DOHH2 (cell line): Measurements from ENCODE around the gene RALGAPB.

ENCODE experiments used
- H3F3A ChIP-seq: fragments of 200-600 bp; sonication (generic), shearing (Covaris generic); 2 replicates; pipeline ENCODE4 v1.6.0; 2016; ENCODE audit warnings: antibody characterized with exemption, mild to moderate bottlenecking; ENCODE audit not compliant: control insufficient read depth, insufficient read depth
- H3K27ac ChIP-seq: fragments of 200-600 bp; sonication (generic); 2 replicates; pipeline ENCODE4 v1.5.1; 2014; ENCODE audit warnings: low read depth, mild to moderate bottlenecking, low read length, moderate library complexity
- H3K27me3 ChIP-seq: fragments of 200-600 bp; sonication (generic); 2 replicates; pipeline ENCODE4 v1.6.1; 2014; ENCODE audit warnings: mild to moderate bottlenecking, low read length, mixed read lengths; ENCODE audit not compliant: control insufficient read depth
- H3K36me3 ChIP-seq: fragments of 200-600 bp; sonication (generic); 2 replicates; pipeline ENCODE4 v1.6.1; 2014; ENCODE audit warnings: mild to moderate bottlenecking, low read length, moderate library complexity, mixed read lengths; ENCODE audit not compliant: control insufficient read depth
- H3K4me1 ChIP-seq: fragments of 200-600 bp; sonication (generic); 2 replicates; pipeline ENCODE4 v1.6.1; 2014; ENCODE audit warnings: mild to moderate bottlenecking, low read length, mixed read lengths; ENCODE audit not compliant: control insufficient read depth
- H3K4me2 ChIP-seq: fragments of 200-600 bp; sonication (generic); 2 replicates; pipeline ENCODE4 v1.6.0; 2014; ENCODE audit warnings: mild to moderate bottlenecking, low read length, moderate library complexity
- H3K4me3 ChIP-seq: fragments of 200-600 bp; sonication (generic); 2 replicates; pipeline ENCODE4 v1.5.1; 2014; ENCODE audit warnings: mild to moderate bottlenecking, low read length, mixed read lengths
- H3K79me2 ChIP-seq: fragments of 200-600 bp; sonication (generic); 2 replicates; pipeline ENCODE4 v1.6.1; 2014; ENCODE audit warnings: mild to moderate bottlenecking, low read length, mixed read lengths; ENCODE audit not compliant: control insufficient read depth
- H3K9me2 ChIP-seq: fragments of 200-600 bp; sonication (generic); replicated peaks from 2 replicates; pipeline ENCODE4 v1.6.1; 2014; ENCODE audit warnings: mild to moderate bottlenecking, low read length, mixed read lengths; ENCODE audit not compliant: control insufficient read depth
- H3K9me3 ChIP-seq: fragments of 200-600 bp; sonication (generic); 2 replicates; pipeline ENCODE4 v1.6.1; 2014; ENCODE audit warnings: antibody characterized with exemption, low read length, mixed read lengths; ENCODE audit not compliant: control insufficient read depth, insufficient read depth
- H4K20me1 ChIP-seq: fragments of 200-600 bp; sonication (generic); 2 replicates; pipeline ENCODE4 v1.6.0; 2014; ENCODE audit warnings: low read depth, mild to moderate bottlenecking, antibody characterized with exemption, low read length, moderate library complexity; ENCODE audit not compliant: control insufficient read depth, insufficient read depth
- EZH2phosphoT487 ChIP-seq: fragments of 200-600 bp; sonication (generic); IDR thresholded peaks from 2 replicates; pipeline ENCODE4 v1.6.1; 2017; ENCODE audit warnings: borderline replicate concordance, mild to moderate bottlenecking, antibody characterized with exemption, low read length, moderate library complexity, mixed read lengths
- TF ChIP-seq, protein P1 (sequence below): fragments of 200-600 bp; sonication (generic); IDR thresholded peaks from one replicate; pipeline ENCODE4 v1.5.1; 2014; ENCODE audit warnings: antibody characterized with exemption, mild to moderate bottlenecking, low read depth, low read length; ENCODE audit not compliant: poor library complexity, severe bottlenecking

Gene RALGAPB

DNA sequence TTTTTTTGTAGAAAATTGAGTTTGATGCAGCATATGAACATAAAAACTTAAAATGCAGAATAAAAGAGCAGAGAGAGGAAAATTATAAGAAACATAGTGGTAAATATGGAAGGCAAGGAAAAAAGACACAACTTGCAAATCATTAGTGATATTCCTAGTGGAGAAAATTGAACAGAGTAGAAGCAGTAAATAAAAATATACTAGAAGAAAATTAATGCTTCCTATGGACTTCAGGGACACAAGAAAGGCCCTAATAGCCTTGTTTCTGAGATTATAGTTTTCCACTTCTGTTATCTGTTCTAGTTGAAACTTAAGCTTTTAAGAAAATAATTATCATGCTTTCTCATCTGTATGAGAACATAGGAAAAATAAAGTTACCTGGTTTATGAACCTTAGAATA lies 82.8 kb downstream of the RALGAPB start:
- Histone ChIP-seq H3K9me3 (no peaks in the 10 kb centered on the region), H3K4me1 (peaks cover 8% of the 10 kb centered on the region), H3K9me2 (no peaks in the 10 kb centered on the region), H3F3A (no peaks in the 10 kb centered on the region), H3K79me2 (no peaks in the 10 kb centered on the region), H3K27me3 (no peaks in the 10 kb centered on the region), H3K4me3 (no peak overlapping the region), H3K4me2 (no peak overlapping the region), H4K20me1 (no peaks in the 10 kb centered on the region), H3K27ac (no peak overlapping the region), H3K36me3 (peaks cover 90% of the 10 kb centered on the region)
- TF ChIP-seq, protein P1, sequence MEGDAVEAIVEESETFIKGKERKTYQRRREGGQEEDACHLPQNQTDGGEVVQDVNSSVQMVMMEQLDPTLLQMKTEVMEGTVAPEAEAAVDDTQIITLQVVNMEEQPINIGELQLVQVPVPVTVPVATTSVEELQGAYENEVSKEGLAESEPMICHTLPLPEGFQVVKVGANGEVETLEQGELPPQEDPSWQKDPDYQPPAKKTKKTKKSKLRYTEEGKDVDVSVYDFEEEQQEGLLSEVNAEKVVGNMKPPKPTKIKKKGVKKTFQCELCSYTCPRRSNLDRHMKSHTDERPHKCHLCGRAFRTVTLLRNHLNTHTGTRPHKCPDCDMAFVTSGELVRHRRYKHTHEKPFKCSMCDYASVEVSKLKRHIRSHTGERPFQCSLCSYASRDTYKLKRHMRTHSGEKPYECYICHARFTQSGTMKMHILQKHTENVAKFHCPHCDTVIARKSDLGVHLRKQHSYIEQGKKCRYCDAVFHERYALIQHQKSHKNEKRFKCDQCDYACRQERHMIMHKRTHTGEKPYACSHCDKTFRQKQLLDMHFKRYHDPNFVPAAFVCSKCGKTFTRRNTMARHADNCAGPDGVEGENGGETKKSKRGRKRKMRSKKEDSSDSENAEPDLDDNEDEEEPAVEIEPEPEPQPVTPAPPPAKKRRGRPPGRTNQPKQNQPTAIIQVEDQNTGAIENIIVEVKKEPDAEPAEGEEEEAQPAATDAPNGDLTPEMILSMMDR = no peak
- no peak for TF ChIP-seq EZH2phosphoT487

DNA sequence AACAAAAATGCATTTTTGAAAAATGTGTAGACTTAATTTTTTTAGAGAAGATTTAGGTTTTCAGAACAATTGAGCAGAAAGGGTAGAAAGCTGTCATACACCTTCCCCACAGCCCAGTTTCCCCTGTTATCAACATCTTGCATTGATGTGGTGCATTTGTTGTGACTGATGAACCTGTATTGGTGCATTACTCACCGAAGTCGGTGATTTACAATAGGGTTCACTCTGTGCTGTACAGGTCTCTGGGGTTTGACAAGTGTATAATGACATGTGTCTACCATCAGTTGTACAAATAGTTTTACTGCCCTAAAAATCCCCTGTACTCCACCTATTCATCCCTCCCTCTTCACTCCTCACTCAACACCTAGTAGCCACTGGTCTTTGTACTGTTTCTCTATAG lies 84.5 kb downstream of the RALGAPB start:
- Histone ChIP-seq H3K4me2 (no peak overlapping the region), H3F3A (no peaks in the 10 kb centered on the region), H3K27ac (no peak overlapping the region), H3K9me3 (no peaks in the 10 kb centered on the region), H3K27me3 (no peaks in the 10 kb centered on the region), H3K9me2 (no peaks in the 10 kb centered on the region), H3K36me3 (peaks cover 73% of the 10 kb centered on the region), H4K20me1 (no peaks in the 10 kb centered on the region; the same call in 1 of the 2 replicates), H3K4me3 (no peak overlapping the region), H3K4me1 (no peaks in the 10 kb centered on the region), H3K79me2 (no peaks in the 10 kb centered on the region)
- no peak for TF ChIP-seq EZH2phosphoT487
- TF ChIP-seq, protein P1 = no peak

DNA sequence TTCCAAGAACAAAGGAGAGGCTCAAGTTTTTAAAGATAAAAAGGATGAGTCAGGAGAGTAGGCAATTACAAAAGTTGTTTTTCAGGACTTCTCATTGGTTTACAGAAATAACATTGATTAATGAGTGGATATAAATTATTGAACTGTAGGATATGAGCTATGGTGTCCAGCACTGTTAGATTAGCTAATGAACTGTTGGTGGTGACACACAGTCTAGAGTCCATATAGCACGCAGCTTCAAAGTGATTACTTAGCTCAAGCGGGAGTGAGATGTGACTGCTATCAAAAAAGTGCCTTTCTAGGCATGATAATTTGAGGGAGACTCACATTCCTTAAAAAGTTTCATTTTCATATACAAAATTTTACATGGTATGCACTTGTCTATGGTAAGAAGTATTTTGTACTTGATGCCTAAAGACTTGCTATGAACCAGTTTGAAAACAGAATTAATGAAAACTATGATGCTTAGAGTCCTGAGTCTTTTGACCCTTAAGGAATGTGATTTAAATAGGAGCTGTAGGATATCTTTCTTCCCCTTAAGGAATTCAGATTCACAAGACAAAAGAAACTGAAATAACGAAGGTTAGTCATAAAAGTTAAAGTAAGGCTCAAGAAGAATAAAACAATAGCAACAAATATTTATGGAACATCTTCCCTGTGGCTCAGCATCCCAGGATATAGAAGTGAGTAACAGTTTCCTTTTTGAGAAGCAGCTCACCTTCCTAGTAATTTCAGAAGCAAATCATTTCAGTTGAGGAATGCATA lies 86.1 kb downstream of the RALGAPB start:
- Histone ChIP-seq H3K9me2 (no peaks in the 10 kb centered on the region), H3K4me3 (no peak overlapping the region), H3K9me3 (no peaks in the 10 kb centered on the region), H3K4me1 (no peaks in the 10 kb centered on the region), H3K36me3 (peaks cover 62% of the 10 kb centered on the region), H3K27ac (no peak overlapping the region), H3F3A (no peaks in the 10 kb centered on the region), H4K20me1 (no peaks in the 10 kb centered on the region; the same call in 1 of the 2 replicates), H3K27me3 (no peaks in the 10 kb centered on the region), H3K4me2 (no peak overlapping the region), H3K79me2 (no peaks in the 10 kb centered on the region)
- TF ChIP-seq, protein P1 = no peak
- no peak for TF ChIP-seq EZH2phosphoT487
